GM12801 (cell line): ENCODE results near the gene PHETA2.

Experiments
- CTCF ChIP-seq: IDR thresholded peaks from one replicate; pipeline ENCODE4 v1.5.1; 2011; ENCODE audit warnings: control low read depth; ENCODE audit not compliant: insufficient read length; ENCODE audit errors: extremely low read depth

The PHETA2 gene

GRCh38 chr22:42091455-42091782 is 17.4 kb downstream of the PHETA2 start:
- no peak for TF ChIP-seq CTCF

GRCh38 chr22:42101199-42101598 is 27.2 kb downstream of the PHETA2 start:
- TF ChIP-seq CTCF, result no peak

GRCh38 chr22:42108848-42109247 is 34.8 kb downstream of the PHETA2 start:
- TF ChIP-seq CTCF, result no peak

- TF ChIP-seq CTCF, result no peak
These were observed 37.8 kb downstream of the PHETA2 start for GRCh38 chr22:42111798-42112197.

- no peak for TF ChIP-seq CTCF
These were observed 40.7 kb downstream of the PHETA2 start for GRCh38 chr22:42114721-42115120.

- no peak for TF ChIP-seq CTCF
These were observed 42.9 kb downstream of the PHETA2 start for GRCh38 chr22:42116848-42117424.

GRCh38 chr22:42127606-42128005 is 53.6 kb downstream of the PHETA2 start:
- no peak for TF ChIP-seq CTCF
